Hematopoietic multipotent progenitor cell treated with erythropoietin and hydrocortisone succinate and interleukin-3 and kit ligand, for 15 days (in vitro differentiated cells): Measurements from ENCODE around the gene TBX6.
"Not testable (repeated sequence)": the region's sequence is repeated elsewhere in the genome, so short reads cannot be mapped to it uniquely, and the experiment has no call there.

Source experiments
- DNase-seq: peaks from one replicate; pipeline ENCODE4 v3.0.0-alpha.2; 2015; ENCODE audit warnings: low spot score

The TBX6 gene

GRCh38 chr16:30065943-30066760 lies 25.6 kb downstream of the TBX6 start:
- DNase-seq, result peak; percentile 51

DNA sequence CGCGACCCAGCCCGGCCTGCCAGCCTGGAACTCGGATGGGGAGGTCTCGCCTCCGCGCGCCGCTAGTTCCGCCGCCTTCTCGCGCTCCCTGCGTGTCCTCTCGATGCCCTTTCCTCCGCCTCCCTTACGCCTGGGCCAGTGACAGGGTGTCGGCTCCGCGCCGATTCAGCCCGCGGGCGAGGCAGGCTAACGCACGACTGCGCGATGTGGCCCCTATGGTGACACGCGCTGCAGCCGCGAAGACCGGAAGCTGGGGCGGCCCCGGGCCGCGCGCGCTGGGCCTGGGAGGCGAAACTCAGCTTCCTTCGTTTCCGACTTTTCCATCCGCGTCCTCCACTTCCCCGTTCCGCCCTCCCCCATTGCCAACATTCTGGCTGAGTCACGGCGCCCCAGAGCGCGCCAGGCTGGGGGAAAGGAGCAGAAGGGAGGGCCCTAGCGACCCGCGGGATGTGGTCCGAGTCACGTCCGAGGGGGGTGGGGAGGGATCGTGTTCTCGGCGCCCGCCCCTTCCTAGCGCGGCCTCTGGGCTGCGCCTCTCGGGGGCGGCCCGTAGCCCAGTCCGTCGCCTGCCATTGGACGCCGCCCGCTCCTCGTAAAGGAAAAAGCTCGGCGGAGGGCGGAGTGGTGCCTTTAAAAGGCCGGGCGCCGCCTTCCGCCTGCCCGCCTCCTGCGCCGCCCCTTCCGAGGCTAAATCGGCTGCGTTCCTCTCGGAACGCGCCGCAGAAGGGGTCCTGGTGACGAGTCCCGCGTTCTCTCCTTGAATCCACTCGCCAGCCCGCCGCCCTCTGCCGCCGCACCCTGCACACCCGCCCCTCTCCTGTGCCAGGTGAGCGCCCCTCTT lies 26.4 kb downstream of the TBX6 start, which contains the start of gene ALDOA:
ALDOA (plus strand) TSS at position 659 of the 841 bp plus-strand sequence. CDS start 1,138 bp downstream, outside the sequence.
- peak; percentile 93 for DNase-seq

- DNase-seq, result no peak
Observed at GRCh38 chr16:30064729-30065101, 27.0 kb downstream of the TBX6 start.

DNA sequence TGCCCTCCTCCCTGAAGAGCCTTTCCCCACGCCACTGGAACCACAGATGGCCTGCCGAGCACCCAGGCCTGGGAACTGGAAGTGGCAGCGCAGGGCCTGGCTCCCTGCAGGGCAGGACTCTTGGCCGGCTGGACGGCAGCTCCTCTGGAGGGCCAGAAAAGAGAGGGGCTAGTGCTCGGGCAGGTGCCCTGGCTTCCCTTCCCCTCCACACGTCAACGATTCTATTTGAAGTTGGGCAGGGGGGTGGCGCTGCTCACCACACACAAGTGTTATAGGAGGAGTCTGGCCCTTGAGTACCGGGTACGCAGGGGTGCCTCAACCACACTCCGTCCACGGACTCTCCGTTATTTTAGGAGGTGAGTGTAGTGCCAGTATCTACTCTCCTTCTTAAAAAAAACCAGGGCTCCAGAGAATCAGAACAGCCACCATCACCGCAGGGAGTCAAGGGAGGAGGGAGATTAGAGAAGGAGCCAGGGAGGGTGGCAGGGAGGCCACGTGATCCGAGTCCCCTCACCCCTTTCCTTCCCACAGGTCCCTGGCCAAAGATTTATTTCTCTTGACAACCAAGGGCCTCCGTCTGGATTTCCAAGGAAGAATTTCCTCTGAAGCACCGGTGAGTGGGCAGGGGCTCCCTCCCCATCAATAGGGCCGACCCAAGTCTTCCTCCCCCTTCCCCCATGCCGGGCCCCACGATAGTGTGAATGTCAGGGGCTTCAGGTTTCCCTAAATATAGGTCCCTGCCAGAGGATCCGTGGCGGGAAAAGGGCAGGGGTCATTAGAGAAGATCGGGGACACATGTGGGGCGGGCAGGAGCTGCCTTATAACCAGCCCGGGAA lies 27.6 kb downstream of the TBX6 start:
- DNase-seq, result peak; percentile 40

- no peak for DNase-seq
Observed at GRCh38 chr16:30063278-30063892, 28.3 kb downstream of the TBX6 start.

DNA sequence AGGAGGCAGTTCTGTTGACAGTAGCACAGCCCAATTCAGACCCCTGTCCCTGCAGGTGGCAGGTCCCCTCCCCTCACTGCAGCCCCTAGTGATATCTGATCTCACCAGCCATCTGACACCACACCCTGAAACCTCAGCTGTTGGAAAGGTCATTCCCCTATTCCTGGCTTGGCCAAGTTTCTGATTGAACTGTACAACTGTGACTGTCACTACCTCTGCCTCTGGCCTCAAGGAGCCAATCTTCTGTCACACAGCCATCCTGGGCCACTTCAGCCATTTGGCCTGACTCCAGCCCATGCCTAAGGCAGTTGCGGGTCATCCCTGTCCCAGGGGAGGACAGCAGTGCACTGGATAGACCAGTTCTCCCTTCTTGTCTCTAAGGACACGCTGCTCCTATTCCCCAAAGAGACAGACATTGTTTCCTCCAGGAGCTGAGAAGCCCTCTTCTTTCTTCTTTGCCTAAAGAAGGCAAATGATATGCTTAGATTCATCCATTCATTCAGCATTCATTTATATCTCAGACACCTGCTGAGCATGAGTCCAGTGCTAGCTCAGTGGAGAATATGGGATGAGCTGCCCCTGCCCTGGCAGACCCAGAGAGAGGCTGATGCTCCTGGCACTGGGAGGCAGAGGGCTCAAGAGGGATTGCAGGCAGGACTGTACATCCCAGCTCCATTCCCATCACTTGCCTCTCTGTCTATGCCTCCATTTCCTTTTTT lies 30.7 kb downstream of the TBX6 start:
- DNase-seq, result no peak

DNA sequence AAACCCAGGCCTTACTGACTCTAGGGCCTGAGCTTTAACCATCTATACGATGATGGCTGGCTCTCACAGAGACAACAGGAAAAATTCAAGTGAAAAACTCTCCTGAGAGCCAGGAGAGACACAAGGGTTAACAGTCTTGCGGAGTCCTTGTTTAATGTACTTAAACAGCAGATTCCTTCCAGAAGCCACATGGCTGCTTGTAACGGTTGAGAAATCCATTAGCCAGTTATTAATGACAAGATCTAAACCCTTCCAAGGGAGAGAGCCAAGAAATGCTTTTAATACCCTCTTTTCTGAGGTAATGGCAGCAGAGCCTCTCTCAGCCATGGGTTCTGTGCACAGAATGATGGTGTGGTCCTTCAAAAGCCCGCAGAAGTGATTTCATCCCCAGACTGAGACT lies 31.4 kb downstream of the TBX6 start:
- DNase-seq, result no peak

DNA sequence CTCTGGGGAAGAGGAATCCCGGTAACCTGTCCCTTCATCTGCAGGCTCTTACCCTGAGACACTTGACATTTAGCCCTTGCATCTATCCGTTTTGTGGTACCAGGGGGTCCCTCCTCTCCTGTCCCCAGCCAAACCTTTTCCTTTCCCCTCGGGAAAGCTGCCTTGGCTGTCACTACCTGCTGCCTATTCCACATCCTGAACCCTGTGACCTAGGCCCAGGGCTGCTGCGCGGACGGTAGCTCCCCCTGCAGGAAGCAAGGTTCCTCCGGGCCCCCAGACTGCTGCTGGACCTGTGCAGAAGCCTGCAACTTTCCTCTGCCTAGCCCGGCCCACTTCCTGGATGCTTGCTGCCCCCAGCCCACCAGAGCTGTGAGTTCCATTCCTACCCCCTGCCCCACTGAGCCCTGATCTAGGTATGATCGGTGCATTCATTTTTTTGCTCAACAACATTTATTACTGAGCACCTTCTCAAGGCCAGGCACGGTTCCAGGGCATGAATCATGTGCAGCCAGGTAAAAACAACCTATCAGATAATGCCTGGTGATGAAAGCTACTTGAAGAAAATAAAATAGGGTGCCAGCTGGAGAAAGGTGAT lies 36.7 kb downstream of the TBX6 start:
- DNase-seq, result peak; percentile 43

- DNase-seq, result no peak
Observed at GRCh38 chr16:30054451-30054850, 37.3 kb downstream of the TBX6 start.

DNA sequence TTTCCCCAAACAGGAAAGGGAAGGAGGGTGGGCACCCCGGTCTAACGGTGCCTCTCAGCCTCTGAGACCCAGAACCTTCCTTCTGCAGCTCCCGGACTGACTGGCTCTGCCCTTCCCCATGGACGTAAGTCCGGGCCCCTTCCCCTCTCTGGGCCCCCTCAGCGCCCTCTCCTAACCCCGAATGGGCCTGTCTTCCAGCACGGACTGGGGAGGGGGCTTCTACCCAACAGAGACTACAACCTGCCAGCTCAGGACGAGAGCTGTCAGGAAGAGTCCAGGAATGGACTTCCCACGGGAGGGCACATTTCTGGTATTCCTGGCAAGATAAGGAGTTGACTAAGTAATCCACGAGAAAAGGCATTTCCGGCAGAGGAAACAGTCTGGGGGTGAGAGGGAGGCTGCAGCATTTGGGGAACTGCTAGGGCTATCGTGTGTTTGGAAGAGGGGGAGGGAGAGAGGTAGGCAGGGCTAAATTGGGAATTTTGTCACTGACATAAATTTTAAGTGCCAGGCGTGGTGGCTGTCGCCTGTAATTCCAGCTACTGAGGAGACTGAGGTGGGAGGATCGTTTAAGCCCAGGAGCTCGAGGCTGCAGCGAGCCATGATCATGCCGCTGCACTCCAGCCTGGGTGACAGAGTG lies 38.2 kb downstream of the TBX6 start:
- DNase-seq, result no peak

- peak; percentile 89 for DNase-seq
Observed at GRCh38 chr16:30052671-30053372, 38.9 kb downstream of the TBX6 start.

DNA sequence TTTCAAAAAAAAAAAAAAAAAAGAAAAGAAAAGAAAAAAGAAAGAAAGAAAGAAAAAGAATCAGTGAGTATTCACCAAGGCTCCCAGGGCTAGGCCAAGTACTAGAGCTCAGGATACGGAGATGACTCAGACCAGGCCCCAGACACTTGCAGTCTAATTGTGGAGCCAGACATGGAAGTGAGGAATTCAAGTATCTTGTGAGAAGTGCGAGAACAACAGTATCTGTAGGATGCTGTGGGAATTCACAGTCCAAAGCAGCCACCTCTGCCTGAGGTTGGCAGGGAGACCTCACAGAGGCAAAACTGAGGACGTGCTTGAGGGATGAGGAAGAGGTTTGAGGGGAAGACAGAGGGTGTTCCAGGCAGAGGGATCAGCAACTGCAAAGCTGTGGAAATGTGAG lies 40.2 kb downstream of the TBX6 start:
- no peak for DNase-seq

DNA sequence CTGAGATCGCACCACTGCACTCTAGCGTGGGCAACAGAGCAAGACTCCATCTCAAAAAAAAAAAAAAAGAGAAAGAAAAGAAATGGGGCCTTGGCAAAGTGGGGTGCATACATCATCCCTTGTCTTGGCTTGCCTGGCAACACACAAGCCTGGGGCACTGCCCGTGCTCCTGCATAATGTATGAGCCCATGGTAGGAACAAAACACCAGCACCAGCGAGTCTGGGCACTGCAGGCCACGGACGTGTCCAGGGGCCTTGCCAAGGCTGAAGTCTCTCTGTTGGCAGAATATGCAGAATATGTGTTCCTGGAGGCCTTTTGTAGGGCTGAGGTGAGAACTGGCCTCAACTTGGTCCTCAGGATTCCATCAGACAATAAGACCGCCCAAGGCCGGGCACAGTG lies 41.9 kb downstream of the TBX6 start:
- no peak for DNase-seq

DNA sequence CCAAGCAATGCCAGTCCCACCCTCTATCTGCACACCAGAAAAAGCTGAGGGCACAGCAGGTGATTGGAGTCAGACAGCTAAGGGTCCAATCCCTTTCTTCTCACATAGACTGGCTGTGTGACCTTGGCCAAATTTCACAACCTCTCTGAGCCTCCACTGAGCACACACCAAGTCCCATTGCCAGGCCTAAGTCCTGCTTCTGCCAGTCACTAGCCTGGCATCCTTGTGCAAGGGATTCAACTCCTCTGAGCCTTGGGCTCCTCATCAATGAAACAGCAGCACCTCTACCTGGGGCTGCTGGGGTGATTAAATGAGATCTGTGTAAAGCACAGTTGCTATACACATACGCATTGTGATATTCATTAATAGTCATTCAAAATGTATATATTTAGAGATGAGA lies 45.1 kb downstream of the TBX6 start:
- no peak for DNase-seq

DNA sequence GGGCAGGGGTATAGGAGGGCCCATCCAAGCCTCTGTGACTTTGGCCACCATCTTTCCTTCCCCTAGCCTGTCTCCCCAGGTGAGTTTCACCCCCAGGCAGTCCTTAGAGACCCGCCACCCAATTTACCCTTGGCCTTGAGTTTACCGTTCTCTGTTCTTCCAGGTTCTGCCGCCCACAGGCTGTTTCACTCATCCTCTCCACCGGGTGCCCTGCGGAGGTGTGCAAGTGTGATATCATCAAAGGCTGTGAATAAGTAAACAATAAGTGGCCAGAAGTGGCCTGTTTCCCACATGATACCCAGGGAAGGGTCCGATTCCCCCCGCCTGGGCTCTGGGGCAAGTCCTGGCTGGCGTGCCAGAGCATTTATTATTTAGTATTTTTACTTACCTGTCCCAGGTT lies 45.5 kb downstream of the TBX6 start:
- DNase-seq, result no peak

GRCh38 chr16:30041841-30042240 lies 49.9 kb downstream of the TBX6 start:
- peak; percentile 44 for DNase-seq

DNA sequence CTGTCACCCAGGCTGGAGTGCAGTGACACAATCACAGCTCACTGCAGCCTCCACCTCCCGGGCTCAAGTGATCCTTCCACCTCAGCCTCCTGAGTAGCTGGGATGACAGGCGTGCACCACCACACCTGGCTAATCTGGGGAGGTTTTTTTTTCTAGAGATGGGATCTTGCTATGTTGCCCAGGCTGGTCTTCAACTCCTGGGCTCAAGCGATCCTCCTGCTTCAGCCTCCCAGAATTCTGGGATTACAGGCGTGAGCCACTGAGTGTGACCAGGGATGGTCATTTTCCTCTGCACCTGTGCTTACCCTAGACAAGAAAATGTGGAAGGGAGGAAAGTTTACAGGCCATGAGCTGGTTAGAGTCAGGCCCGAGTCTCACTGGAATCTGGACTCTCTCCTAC lies 51.0 kb downstream of the TBX6 start:
- not testable (repeated sequence) for DNase-seq

DNA sequence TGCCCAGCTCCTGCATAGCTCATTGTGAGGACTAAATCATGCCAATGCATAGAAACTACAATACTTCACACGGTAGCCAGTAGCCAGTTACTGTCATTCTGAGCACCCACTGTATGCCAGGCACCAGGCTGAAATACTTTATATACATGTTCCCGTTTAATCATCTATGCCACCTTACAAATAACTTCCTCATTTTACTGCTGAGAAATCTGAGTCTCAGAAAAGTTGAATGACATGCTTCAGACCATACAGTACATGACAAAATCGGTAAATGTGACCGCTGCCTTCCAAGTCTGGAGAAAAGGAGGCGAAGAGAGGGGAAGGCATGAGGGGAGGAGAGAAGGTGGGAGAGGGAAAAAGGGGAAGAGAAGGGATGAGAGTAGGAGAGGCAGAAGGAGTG lies 51.5 kb downstream of the TBX6 start:
- no peak for DNase-seq
